SK-N-SH treated with all-trans-retinoic acid at 6 μM for 48 hours (cell line): ENCODE data around the gene RAD51B.

Source experiments
- BACH2 ChIP-seq: fragments of 250-450 bp; sonication (Bioruptor Pico); IDR thresholded peaks from 2 replicates; pipeline ENCODE4 v1.9.0; 2021; ENCODE audit warnings: mild to moderate bottlenecking, borderline replicate concordance
- CREB5 ChIP-seq: fragments of 250-450 bp; sonication (Bioruptor Pico); IDR thresholded peaks from 2 replicates; pipeline ENCODE4 v1.5.1; 2020; ENCODE audit warnings: low read depth, mild to moderate bottlenecking, moderate library complexity
- CSDC2 ChIP-seq: fragments of 250-450 bp; sonication (Bioruptor Pico); IDR thresholded peaks from 2 replicates; pipeline ENCODE4 v1.5.0; 2020; ENCODE audit warnings: mild to moderate bottlenecking, moderate library complexity
- CSRNP3 ChIP-seq: fragments of 250-450 bp; sonication (Bioruptor Pico); IDR thresholded peaks from 2 replicates; pipeline ENCODE4 v1.5.1; 2021; ENCODE audit warnings: mild to moderate bottlenecking, moderate library complexity
- ISL1 ChIP-seq: fragments of 250-450 bp; sonication (Bioruptor Pico); IDR thresholded peaks from 2 replicates; pipeline ENCODE4 v2.1.2; 2022; ENCODE audit warnings: mild to moderate bottlenecking, moderate library complexity
- PATZ1 ChIP-seq: fragments of 250-450 bp; sonication (Bioruptor Pico); IDR thresholded peaks from 2 replicates; pipeline ENCODE4 v1.8.0; 2020; ENCODE audit warnings: mild to moderate bottlenecking, moderate library complexity, borderline replicate concordance
- PPARA ChIP-seq: fragments of 250-450 bp; sonication (Bioruptor Pico); IDR thresholded peaks from 2 replicates; pipeline ENCODE4 v1.5.0; 2020; ENCODE audit warnings: mild to moderate bottlenecking, borderline replicate concordance
- RARB ChIP-seq: fragments of 250-450 bp; sonication (Bioruptor Pico); IDR thresholded peaks from 2 replicates; pipeline ENCODE4 v1.8.0; 2021; ENCODE audit warnings: mild to moderate bottlenecking, moderate library complexity
- TCF4 ChIP-seq: fragments of 250-450 bp; sonication (Bioruptor Pico); IDR thresholded peaks from 2 replicates; pipeline ENCODE4 v1.8.0; 2021; ENCODE audit warnings: mild to moderate bottlenecking, moderate library complexity, borderline replicate concordance
- TOX ChIP-seq: fragments of 250-450 bp; sonication (Bioruptor Pico); IDR thresholded peaks from 2 replicates; pipeline ENCODE4 v1.8.0; 2021; ENCODE audit warnings: mild to moderate bottlenecking, moderate library complexity, borderline replicate concordance
- TSHZ2 ChIP-seq: fragments of 250-450 bp; sonication (Bioruptor Pico); IDR thresholded peaks from 2 replicates; pipeline ENCODE4 v1.5.0; 2020; ENCODE audit warnings: mild to moderate bottlenecking, moderate library complexity
- ZC3H10 ChIP-seq: fragments of 250-450 bp; sonication (Bioruptor Pico); IDR thresholded peaks from 2 replicates; pipeline ENCODE4 v1.5.1; 2021; ENCODE audit warnings: mild to moderate bottlenecking, moderate library complexity
- ZFP3 ChIP-seq: fragments of 250-450 bp; sonication (Bioruptor Pico); IDR thresholded peaks from 2 replicates; pipeline ENCODE4 v1.5.0; 2020; ENCODE audit warnings: mild to moderate bottlenecking, moderate library complexity
- ZNF565 ChIP-seq: fragments of 450-650 bp; formaldehyde crosslinking; conservative IDR thresholded peaks from 2 replicates; pipeline ENCODE4 v1.5.0; 2020; ENCODE audit warnings: low read depth, mild to moderate bottlenecking, moderate library complexity

- TF ChIP-seq ZNF565 (CRISPR knock-in tag) (no peak), ZFP3 (no peak), TSHZ2 (CRISPR knock-in tag) (no peak), TCF4 (no peak), PPARA (CRISPR knock-in tag) (no peak), ISL1 (no peak), BACH2 (CRISPR knock-in tag) (no peak), CREB5 (CRISPR knock-in tag) (no peak), PATZ1 (no peak), CSDC2 (no peak), TOX (CRISPR knock-in tag) (no peak), CSRNP3 (CRISPR knock-in tag) (no peak), ZC3H10 (CRISPR knock-in tag) (no peak), RARB (CRISPR knock-in tag) (no peak)
These were observed 819.6 kb downstream of the RAD51B start for GRCh38 chr14:68639000-68639757.
